ENCODE data around the gene PMIS2.
"Not testable (repeated sequence)": the region's sequence is repeated elsewhere in the genome, so short reads cannot be mapped to it uniquely, and the experiment has no call there.

PMIS2 gene

GRCh38 chr19:35595026-35595425 is 9.1 kb downstream of the PMIS2 start:
- not testable (repeated sequence) for DNase-seq

DNA sequence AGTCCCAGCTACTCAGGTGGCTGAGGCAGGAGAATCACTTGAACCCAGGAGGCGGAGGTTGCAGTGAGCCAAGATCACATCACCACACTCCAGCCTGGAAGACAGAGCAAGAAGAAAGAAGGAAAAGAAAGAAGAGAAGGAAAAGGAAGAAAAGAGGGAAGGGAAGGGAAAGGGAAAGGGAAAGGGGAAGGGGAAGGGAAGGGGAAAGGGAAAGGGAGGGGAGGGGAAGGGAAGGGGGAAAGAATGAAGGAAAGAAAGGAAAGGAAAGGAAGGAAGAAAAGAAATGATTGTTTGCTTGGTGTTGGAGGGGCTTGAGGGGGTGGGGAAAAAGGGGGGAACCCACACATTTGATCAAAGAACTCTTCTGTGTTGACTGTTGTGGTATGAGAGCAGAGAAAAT is 10.0 kb downstream of the PMIS2 start:
- DNase-seq = no peak

DNA sequence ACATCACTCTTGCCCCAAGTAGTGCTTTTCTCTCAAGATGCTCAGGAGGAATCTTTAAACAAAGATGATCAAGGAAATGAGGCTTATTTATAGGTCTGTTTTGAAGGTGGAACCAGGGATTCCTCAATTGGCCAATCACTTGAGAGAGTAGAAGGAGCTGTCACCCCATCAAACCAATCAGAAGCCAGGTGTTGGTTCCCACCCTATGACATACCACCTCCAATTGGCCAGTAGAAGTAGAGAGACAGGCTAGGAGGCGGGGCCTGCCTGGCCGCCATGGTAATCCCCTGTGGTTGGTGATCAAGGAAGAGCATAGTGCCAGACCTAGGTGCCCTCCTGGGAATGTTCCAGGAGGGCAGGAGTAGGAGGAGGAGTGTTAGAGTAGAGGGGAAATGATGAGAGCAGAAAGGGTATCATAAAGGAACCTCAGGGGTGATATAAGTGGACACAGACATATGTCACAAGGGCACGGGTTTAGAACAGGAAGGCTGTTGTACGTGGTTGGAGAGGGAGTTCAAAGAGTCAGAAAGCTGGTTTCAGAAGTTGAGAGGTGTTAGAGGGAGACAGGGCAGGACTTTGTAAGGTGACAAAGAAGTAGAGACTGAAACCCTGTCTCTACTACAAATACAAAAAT is 10.5 kb downstream of the PMIS2 start:
- no peak for DNase-seq

- DNase-seq = no peak
Observed at GRCh38 chr19:35601971-35602370, 16.0 kb downstream of the PMIS2 start.

GRCh38 chr19:35604436-35604835 is 18.5 kb downstream of the PMIS2 start:
- DNase-seq = not testable (repeated sequence)

- not testable (repeated sequence) for DNase-seq
Observed at GRCh38 chr19:35607170-35607569, 21.2 kb downstream of the PMIS2 start.

- DNase-seq = no peak
Observed at GRCh38 chr19:35607661-35608060, 21.7 kb downstream of the PMIS2 start.

- no peak for DNase-seq
Observed at GRCh38 chr19:35608251-35608650, 22.3 kb downstream of the PMIS2 start.

- peak; percentile 39 for DNase-seq
Observed at GRCh38 chr19:35609851-35610353, 23.9 kb downstream of the PMIS2 start.

GRCh38 chr19:35612224-35612558 is 26.2 kb downstream of the PMIS2 start:
- DNase-seq = no peak

- peak; percentile 93 for DNase-seq
Observed at GRCh38 chr19:35612559-35613321, 26.8 kb downstream of the PMIS2 start, which contains the start of gene HAUS5. TSS of gene HAUS5 (plus strand) at chr19:35612735. CDS start at chr19:35612795, 60 bp downstream.

DNA sequence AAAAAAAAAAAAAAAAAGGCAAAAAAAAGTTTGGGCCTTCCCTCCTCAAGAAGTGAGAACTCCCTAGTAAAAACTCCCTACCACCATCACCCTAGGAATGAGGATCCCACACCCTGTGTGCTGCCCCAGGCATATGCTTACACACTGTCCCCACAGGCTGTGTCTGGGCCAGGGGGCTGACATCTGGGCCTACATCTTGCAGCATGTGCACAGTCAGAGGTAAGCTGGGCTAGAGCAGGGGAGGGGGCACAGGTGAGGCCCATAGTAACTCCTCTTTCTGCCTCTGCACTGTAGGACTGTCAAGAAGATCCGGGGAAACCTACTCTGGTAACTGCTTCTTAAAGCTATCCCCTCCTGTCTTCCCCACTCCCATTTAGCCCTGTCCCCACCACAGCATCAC is 27.6 kb downstream of the PMIS2 start:
- no peak for DNase-seq

- DNase-seq = no peak
Observed at GRCh38 chr19:35615036-35615435, 29.1 kb downstream of the PMIS2 start.

DNA sequence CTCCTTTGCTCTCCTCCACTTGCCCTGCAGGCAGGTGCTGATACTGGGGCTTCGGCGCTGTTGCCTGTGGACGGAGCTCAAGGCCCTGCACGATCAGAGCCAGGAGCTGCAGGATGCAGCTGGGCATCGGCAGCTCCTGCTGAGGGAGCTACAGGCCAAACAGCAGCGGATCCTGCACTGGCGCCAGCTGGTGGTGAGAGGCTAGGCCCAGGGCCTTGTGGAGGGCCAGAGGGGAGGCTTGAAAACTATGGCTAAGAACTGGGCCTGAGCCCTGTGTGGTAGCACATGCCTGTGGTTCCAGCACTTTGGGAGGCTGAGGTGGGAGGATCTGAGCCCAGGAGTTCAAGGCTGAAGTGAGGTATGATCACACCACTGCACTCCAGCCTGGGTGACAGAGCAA is 32.9 kb downstream of the PMIS2 start:
- DNase-seq = no peak

DNA sequence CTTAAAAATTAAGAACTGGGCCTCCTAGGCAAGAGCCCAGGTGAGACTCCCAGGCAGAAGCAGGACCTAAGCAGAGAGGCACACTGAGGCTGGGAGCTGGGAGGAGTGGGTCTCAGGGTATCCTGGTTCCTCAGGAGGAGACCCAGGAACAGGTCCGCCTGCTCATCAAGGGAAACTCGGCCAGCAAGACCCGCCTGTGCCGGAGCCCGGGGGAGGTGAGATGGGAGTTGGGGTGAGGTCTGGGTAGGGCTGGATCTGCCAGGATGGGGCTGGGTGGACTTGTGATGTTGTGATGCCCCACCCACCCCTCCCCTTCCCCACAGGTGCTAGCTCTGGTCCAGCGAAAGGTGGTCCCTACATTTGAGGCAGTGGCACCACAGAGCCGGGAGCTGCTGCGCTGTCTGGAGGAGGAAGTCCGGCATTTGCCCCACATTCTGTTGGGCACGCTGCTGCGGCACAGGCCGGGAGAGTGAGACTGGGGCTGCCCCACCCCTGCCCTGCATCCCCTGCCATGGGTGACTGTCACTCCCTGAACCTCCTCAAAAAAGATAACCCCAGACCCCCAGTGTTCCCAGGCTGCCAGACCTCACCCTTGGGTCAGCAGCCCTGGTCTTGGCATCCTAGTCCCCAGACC is 33.4 kb downstream of the PMIS2 start:
- DNase-seq = no peak

- no peak for DNase-seq
Observed at GRCh38 chr19:35620001-35620400, 34.0 kb downstream of the PMIS2 start.

- no peak for DNase-seq
Observed at GRCh38 chr19:35621708-35622107, 35.7 kb downstream of the PMIS2 start.

- DNase-seq = no peak
Observed at GRCh38 chr19:35622750-35623149, 36.8 kb downstream of the PMIS2 start.

GRCh38 chr19:35623327-35624010 is 37.5 kb downstream of the PMIS2 start:
- no peak for DNase-seq

GRCh38 chr19:35628264-35628564 is 42.2 kb downstream of the PMIS2 start:
- no peak for DNase-seq

DNA sequence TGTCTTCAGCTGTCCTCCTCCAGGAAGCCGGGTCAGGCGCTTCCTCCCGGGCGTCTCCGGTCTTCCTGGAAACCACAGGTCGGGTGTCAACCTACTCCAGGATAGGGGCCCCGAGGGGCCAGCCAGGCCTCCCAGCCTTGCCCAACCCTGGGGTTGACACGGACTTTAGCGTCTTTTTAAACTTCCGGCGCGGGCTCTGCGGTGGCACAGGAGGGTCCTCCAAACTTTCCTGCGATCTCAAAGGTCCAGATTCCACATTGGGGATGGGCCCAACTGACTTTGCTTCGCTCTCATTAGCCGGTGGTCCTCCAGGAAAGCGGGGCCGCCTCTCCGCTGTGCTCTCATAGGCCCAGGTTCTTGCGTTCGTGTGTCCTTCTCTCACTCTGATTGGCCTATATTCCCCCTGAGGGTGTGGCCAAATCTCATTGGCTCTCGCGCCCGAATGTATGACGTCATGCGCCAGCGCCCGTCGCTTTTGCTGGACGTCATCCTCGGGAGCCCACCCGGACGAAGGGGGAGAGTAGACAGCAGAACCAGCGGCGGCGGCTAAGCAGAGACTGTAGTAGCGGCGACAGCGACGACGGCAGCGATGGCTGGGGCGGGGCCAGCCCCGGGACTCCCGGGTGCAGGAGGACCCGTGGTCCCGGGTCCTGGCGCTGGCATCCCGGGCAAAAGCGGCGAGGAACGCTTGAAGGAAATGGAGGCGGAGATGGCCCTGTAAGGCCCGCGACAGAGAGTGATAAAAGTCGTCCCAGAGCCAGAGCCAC is 42.8 kb downstream of the PMIS2 start, which contains the start of gene RBM42:
Gene RBM42 (plus strand): TSS at position 472 of the 767 bp plus-strand sequence. CDS start 118 bp downstream, at position 590.
- DNase-seq = peak; percentile 97

- DNase-seq = no peak
Observed at GRCh38 chr19:35629332-35629633, 43.3 kb downstream of the PMIS2 start.

Measured in central memory CD4-positive, alpha-beta T cell (primary cell).